ENCODE data around the gene PDE8A.

- TF ChIP-seq CTCF (IDR thresholded peaks at IDR 0.05; ENCODE audit: insufficient read depth, low read length, poor library complexity, severe bottlenecking) (no peak), EZH2phosphoT487 (conservative IDR thresholded peaks at IDR 0.05; ENCODE audit: low read length) (no peak)
These were observed 33.5 kb upstream of the PDE8A start for GRCh38 chr15:84947947-84948830.
